ENCODE measurements around the gene BANF1. TPM values are rescaled to one million over a fixed set of nuclear protein-coding genes. Genes with fewer than 3 reads are reported as not detected.

The BANF1 gene
- total and polyA plus RNA-seq, 2 donors (not counting 3 experiments of a cell fraction or from before 2014, with no cell fraction given) = 269 to 376 TPM

DNA sequence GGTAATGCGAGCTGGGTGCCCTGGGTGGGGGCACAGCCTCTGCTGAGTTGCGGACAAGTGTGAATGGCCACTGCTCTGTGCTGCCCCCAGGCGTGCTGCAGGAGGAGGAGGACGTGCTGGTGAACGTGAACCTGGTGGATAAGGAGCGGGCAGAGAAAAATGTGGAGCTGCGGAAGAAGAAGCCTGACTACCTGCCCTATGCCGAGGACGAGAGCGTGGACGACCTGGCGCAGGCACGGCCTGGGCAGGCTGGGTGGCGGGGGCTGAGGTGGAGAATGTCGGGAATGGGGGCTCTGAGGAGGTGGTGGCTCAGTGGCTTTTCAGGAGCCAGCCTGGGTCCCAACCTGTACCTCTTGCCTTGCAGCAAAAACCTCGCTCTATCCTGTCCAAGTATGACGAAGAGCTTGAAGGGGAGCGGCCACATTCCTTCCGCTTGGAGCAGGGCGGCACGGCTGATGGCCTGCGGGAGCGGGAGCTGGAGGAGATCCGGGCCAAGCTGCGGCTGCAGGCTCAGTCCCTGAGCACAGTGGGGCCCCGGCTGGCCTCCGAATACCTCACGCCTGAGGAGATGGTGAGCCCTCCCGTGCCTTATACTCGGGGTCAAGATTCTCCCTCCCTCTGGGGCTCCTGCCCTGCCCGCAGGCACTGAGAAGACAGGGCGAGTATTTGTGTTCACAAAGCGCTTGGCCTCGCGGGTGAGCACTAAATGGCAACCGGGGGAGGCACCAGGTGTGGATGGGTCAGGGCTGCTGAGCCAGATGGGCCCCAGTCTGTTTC is 36.1 kb upstream of the BANF1 start:
- Histone ChIP-seq H3K27me3 (ENCODE audit: control insufficient read depth in 2 of 2, insufficient read depth in 2 of 2, low read length in 2 of 2) (no peaks in the 10 kb centered on the region), H3K36me3 (ENCODE audit: control insufficient read depth in 2 of 2, extremely low read depth in 1 of 2, insufficient read depth in 2 of 2, low read length in 2 of 2) (peaks cover 9 to 55% of the 10 kb centered on the region in 2 experiments), H2AFZ (ENCODE audit: low read depth, low read length) (no peak overlapping the region), H3K9ac (replicated peaks; ENCODE audit: extremely low read depth, insufficient read depth, low read length) (no peak overlapping the region), H3K9me1 (replicated peaks; ENCODE audit: control insufficient read depth, extremely low read depth, insufficient read depth, low read length) (no peaks in the 10 kb centered on the region), H3K4me3 (replicated peaks in 1 of 3; ENCODE audit: insufficient read depth in 1 of 3, low read depth in 1 of 3, low read length in 3 of 3) (no peak overlapping the region), H3K4me2 (ENCODE audit: insufficient read depth, low read length) (no peak overlapping the region), H3K4me1 (ENCODE audit: control insufficient read depth, extremely low read depth, insufficient read depth, low read length) (peaks cover 11% of the 10 kb centered on the region), H3K79me2 (ENCODE audit: control insufficient read depth, insufficient read depth, low read length) (peaks cover 28% of the 10 kb centered on the region), H4K20me1 (replicated peaks; ENCODE audit: control insufficient read depth, extremely low read depth, insufficient read depth, low read length) (no peaks in the 10 kb centered on the region), H3K9me3 (replicated peaks; ENCODE audit: control insufficient read depth, insufficient read depth, low read length) (no peaks in the 10 kb centered on the region), H3K27ac (ENCODE audit: insufficient read depth, low read depth, low read length) (no peak overlapping the region)
- CTCF ChIA-PET = no interaction called here
- dilution Hi-C loops (cut with MboI; ENCODE audit: extremely low pct_ligation_motif_present, low sequenced_read_pairs) = no loop called here
- FAIRE-seq = no peak
- no peak for DNase-seq (ENCODE audit: low read depth, low spot score)
- TF ChIP-seq GATA2 (IDR thresholded peaks at IDR 0.05; ENCODE audit: insufficient read depth, insufficient read length, low read depth, low read length) (no peak), POLR2AphosphoS5 (IDR thresholded peaks at IDR 0.05; ENCODE audit: insufficient read depth, low read depth, low read length) (no peak), CTCF (IDR thresholded peaks at IDR 0.05; ENCODE audit: extremely low read depth in 1 of 2, insufficient read depth in 1 of 2, low read depth in 1 of 2, low read length in 2 of 2) (no peak), FOS (IDR thresholded peaks at IDR 0.05; ENCODE audit: borderline replicate concordance, insufficient read depth, low read length) (no peak), EZH2 (IDR thresholded peaks at IDR 0.05; ENCODE audit: borderline replicate concordance, low read depth, low read length, severe bottlenecking) (no peak), POLR2A (IDR thresholded peaks at IDR 0.05; ENCODE audit: low read depth, low read length) (no peak), MAX (IDR thresholded peaks at IDR 0.05; ENCODE audit: insufficient read depth, insufficient read length) (no peak), JUN (IDR thresholded peaks at IDR 0.05; ENCODE audit: borderline replicate concordance, insufficient read depth, insufficient read length, low read depth) (no peak), MYC (IDR thresholded peaks at IDR 0.05; ENCODE audit: low read depth, low read length) (no peak)
- intact Hi-C loops (cut with micrococcal nuclease) = no loop called here
- BruUV-seq (replicated peaks) = TSS peak; percentile 10
- POLR2A ChIA-PET = no interaction called here

Data from endothelial cell of umbilical vein (primary cell).